GM12873 (cell line): ENCODE data around the gene EIF3K.

Experiments
- CTCF ChIP-seq: IDR thresholded peaks from 2 replicates; pipeline ENCODE4 v1.5.1; 2012; ENCODE audit warnings: low read depth, mild to moderate bottlenecking, moderate library complexity, low read length, control low read depth; ENCODE audit not compliant: insufficient read depth; ENCODE audit errors: missing control alignments

EIF3K gene

GRCh38 chr19:38614289-38614688 lies 4.7 kb upstream of the EIF3K start:
- no peak for TF ChIP-seq CTCF

- no peak for TF ChIP-seq CTCF
Observed at GRCh38 chr19:38615007-38615581, 3.9 kb upstream of the EIF3K start.

- TF ChIP-seq CTCF = no peak
Observed at GRCh38 chr19:38616265-38616664, 2.7 kb upstream of the EIF3K start.

GRCh38 chr19:38617283-38617763 lies 1.7 kb upstream of the EIF3K start:
- TF ChIP-seq CTCF = no peak

- no peak for TF ChIP-seq CTCF
Observed at GRCh38 chr19:38617764-38618589, 1.0 kb upstream of the EIF3K start, which contains the start of gene MAP4K1. Gene MAP4K1 (minus strand): TSS chr19:38617953. CDS start chr19:38617895, 58 bp downstream.

GRCh38 chr19:38619361-38620174 lies 580 bp downstream of the EIF3K start:
- no peak for TF ChIP-seq CTCF

GRCh38 chr19:38624822-38625221 lies 5.8 kb downstream of the EIF3K start:
- no peak for TF ChIP-seq CTCF
